NCI-H524 treated with DMSO at 0.1 percent for 48 hours (cell line): ENCODE results near the gene CDKL1.
"Not testable (repeated sequence)": the region's sequence is repeated elsewhere in the genome, so short reads cannot be mapped to it uniquely, and the experiment has no call there.

Experiments used
- DNase-seq: peaks from one replicate; lab custom pipeline; 2025; lab: John Stamatoyannopoulos, UW

CDKL1 gene

GRCh38 chr14:50331596-50331995, 65.1 kb downstream of the CDKL1 start:
- DNase-seq: no peak

- DNase-seq: peak; percentile 48
Measured at GRCh38 chr14:50321009-50321660, 75.5 kb downstream of the CDKL1 start.

GRCh38 chr14:50320283-50320682, 76.4 kb downstream of the CDKL1 start:
- DNase-seq: no peak

- no peak for DNase-seq
Measured at GRCh38 chr14:50319721-50320120, 77.0 kb downstream of the CDKL1 start.

GRCh38 chr14:50319293-50319692, 77.4 kb downstream of the CDKL1 start:
- DNase-seq: no peak

- peak; percentile 20 for DNase-seq
Measured at GRCh38 chr14:50318031-50318626, 78.6 kb downstream of the CDKL1 start.

GRCh38 chr14:50314098-50314497, 82.6 kb downstream of the CDKL1 start:
- DNase-seq: not testable (repeated sequence)

- peak; percentile 52 for DNase-seq
Measured at GRCh38 chr14:50312734-50313054, 84.0 kb downstream of the CDKL1 start.

- peak; percentile 88 for DNase-seq
Measured at GRCh38 chr14:50311972-50312733, 84.5 kb downstream of the CDKL1 start, which contains the start of the genes DMAC2L and L2HGDH. TSS of gene DMAC2L (plus strand) at chr14:50312324. CDS start at chr14:50321488, 9,164 bp downstream. TSS of gene L2HGDH (minus strand) at chr14:50312229. CDS start at chr14:50312150, 79 bp downstream.

- DNase-seq: peak; percentile 62
Measured at GRCh38 chr14:50311337-50311971, 85.2 kb downstream of the CDKL1 start.

- no peak for DNase-seq
Measured at GRCh38 chr14:50310445-50310844, 86.2 kb downstream of the CDKL1 start.

- no peak for DNase-seq
Measured at GRCh38 chr14:50308363-50308915, 88.2 kb downstream of the CDKL1 start.

- DNase-seq: no peak
Measured at GRCh38 chr14:50303744-50304471, 92.8 kb downstream of the CDKL1 start.

GRCh38 chr14:50301914-50302313, 94.8 kb downstream of the CDKL1 start:
- DNase-seq: no peak

- no peak for DNase-seq
Measured at GRCh38 chr14:50299585-50299984, 97.1 kb downstream of the CDKL1 start.

GRCh38 chr14:50290306-50290705, 106.4 kb downstream of the CDKL1 start:
- DNase-seq: peak; percentile 18

GRCh38 chr14:50288146-50288545, 108.5 kb downstream of the CDKL1 start:
- DNase-seq: no peak

- no peak for DNase-seq
Measured at GRCh38 chr14:50285861-50286260, 110.8 kb downstream of the CDKL1 start.
